HG03342 (cell line): ENCODE data around the gene TRIM9.
A peak's percentile ranks its signal among the peaks of the same experiment; 100 is the strongest.
"Not testable (repeated sequence)": the region's sequence is repeated elsewhere in the genome, so short reads cannot be mapped to it uniquely, and the experiment has no call there.

Experiments
- ATAC-seq: cut with Tn5 transposase; IDR thresholded peaks from one replicate; pipeline ENCODE4 v1.9.1; 2021; ENCODE audit warnings: mild to moderate bottlenecking, moderate library complexity; ENCODE audit not compliant: unreplicated experiment

Gene TRIM9

GRCh38 chr14:51006324-51006723 is 88.6 kb downstream of the TRIM9 start:
- ATAC-seq = no peak

DNA sequence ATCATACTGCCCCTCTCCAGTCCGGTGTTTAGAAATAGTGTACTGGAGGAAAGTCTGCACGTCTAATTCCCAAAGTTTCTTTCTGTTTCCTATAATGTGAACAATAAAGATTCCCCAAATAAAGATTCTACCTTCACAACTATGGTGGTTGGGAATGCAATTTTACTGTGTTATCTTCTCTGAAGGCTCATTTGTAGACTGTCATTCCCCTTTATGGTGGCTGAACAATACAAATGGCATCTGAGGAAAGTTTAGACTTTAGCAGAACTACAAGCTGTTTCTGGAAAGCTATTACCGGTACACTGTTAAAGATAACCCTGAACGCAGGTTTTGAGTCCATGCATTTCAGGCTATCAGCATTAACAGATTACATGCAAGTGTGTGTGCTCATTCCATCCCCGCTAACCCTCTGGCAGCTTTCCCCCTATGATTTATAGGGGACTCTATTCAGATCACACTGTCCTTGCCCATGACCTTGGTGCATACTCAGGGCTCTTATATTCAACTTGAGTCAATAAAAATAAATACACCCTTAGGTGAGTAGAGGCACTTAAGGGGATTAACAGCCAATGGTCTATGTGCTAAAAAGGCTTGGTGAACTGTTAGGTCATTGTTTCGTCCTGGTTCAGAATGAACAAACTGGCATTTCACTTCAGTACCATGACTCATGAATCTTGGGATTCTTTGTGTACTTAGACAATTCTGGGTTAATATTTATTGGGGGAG is 89.9 kb downstream of the TRIM9 start:
- no peak for ATAC-seq

GRCh38 chr14:51004352-51004800 is 90.5 kb downstream of the TRIM9 start:
- no peak for ATAC-seq

DNA sequence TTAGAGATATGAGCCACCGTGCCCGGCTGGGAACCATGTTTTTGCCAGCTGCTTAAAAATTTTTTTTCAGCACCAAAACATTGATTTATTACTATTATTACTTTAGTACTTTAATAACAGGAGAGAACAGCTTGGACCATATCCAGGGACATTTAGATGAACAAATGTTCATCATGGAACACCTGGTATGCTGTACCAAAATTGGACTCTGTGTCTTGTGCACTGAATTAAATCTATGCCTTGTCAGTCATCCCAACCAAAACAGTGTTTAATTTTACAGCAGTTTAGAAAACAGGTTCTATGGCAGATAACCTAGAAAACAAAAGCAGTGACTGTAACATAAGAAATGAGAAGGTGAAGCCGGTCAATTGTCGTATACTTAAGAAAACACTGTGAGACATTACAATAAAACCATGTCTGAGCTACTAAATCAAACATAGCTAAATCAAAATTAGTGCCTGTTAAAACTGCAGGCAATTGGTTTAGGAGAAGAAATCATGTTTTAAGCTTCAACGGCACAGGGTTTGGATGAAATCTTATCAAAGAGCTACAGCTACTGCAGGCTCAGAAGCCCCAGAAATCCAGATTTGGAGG is 92.4 kb downstream of the TRIM9 start:
- no peak for ATAC-seq

DNA sequence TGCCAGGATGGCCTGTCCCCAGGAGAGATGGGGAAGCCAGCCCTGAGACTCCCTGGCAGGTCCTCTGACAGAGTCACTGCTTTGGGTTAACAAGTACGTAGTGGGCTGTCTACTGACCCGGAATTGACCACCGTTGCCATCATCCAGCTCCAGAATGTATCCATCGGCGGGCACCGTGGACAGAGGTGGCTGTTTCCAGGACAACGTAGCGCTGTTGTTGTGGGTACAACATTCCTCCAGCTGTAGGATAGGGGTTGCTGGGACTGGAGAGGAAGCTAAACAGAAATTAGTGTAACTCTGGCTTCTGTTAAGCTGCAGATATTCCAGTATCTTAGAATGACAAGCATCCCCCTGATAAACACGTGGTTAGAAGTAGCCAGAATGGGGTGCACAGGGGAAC is 94.3 kb downstream of the TRIM9 start:
- ATAC-seq = no peak

GRCh38 chr14:50999726-51000125 is 95.2 kb downstream of the TRIM9 start:
- ATAC-seq = no peak

- ATAC-seq = no peak
These were observed 96.3 kb downstream of the TRIM9 start for GRCh38 chr14:50998612-50999011.

DNA sequence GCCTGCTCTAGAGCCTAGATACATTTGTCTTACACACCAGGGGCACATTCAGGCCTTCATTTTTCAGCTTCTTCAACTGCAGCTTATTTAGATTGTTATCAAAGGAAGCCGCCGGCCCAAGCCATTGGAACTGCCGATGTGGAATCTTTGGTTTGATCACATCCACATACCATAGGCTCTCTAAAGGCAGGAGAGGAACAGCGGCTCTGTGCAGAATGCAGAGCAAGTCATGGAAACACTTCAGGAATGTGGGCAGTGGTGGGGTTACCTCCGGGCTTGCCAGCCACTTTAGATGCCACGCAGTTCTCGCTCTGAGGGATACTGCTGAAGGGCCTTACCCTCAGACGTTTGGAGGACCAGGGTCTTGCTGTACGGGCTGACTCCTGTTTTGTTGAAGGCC is 97.2 kb downstream of the TRIM9 start:
- no peak for ATAC-seq

DNA sequence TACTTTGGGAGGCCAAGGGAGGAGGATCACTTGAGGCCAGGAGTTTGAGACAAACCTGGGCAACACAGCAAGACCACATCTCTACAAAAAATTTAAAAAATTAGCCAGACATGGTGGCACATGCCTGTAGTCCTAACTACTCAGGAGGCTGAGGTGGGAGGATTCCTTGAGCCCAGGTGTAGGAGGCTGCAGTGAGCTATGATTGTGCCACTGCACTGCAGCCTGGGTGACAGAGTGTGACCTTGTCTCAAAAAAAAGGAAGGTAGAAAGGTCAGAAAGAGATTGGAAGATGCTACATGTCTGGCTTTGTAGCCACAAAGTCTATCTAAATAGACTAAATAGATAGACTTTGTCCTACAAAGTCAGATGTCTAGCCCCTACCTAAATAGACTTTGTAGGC is 100.7 kb downstream of the TRIM9 start:
- ATAC-seq = not testable (repeated sequence)

DNA sequence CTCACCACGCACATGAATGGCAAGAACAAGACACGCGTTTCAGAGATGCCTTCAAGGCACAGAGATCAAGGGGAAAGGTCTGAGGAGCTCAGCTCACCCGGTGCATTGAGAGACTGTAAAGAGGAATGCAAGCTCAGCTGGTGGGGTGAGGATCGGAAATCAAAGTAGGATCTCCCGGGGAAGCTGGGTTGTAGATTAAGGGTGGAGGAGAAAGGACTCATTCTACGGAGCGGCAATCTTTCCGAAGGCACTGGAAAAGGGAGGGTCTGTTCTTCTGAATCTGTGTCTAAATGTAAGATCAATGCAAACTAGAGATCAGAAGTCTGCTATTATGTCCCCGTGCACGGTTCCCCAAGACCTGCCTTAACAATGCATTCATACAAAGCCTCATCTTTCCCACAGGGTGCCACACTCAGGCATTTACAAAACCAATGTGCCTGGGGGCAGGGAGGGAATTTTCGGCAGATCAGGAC is 109.0 kb downstream of the TRIM9 start:
- no peak for ATAC-seq

GRCh38 chr14:50985124-50985858 is 109.6 kb downstream of the TRIM9 start:
- no peak for ATAC-seq

DNA sequence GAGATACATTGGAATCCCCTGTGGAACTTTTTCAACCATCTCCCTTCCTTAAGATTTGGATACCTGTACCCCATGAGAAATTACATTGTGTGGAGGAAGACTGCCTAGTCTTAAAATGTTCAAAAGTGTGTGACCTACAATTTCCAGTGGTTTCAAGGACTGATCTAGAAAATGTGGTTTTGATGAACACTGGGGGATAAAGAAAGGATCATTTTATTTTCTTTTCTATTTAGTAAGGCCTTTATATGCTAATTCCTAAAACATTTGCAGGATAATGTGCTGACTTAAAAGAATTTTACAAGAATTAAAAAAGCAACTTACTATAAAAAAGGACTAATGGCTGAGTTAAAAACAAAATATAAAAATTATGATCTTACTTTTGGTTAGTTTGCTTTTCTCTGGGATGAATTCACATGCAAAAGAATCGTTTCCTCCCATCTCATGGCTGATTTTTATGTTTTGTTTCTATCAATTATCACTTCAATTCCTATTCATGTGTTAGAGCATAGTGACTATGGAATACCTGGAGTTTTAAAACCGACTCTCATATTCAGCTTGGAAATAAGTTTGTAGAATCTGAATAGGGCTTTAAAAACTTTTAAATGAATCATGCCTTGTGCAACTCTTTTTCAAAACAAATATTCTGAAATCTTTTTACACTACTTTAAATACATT is 110.7 kb downstream of the TRIM9 start:
- no peak for ATAC-seq

DNA sequence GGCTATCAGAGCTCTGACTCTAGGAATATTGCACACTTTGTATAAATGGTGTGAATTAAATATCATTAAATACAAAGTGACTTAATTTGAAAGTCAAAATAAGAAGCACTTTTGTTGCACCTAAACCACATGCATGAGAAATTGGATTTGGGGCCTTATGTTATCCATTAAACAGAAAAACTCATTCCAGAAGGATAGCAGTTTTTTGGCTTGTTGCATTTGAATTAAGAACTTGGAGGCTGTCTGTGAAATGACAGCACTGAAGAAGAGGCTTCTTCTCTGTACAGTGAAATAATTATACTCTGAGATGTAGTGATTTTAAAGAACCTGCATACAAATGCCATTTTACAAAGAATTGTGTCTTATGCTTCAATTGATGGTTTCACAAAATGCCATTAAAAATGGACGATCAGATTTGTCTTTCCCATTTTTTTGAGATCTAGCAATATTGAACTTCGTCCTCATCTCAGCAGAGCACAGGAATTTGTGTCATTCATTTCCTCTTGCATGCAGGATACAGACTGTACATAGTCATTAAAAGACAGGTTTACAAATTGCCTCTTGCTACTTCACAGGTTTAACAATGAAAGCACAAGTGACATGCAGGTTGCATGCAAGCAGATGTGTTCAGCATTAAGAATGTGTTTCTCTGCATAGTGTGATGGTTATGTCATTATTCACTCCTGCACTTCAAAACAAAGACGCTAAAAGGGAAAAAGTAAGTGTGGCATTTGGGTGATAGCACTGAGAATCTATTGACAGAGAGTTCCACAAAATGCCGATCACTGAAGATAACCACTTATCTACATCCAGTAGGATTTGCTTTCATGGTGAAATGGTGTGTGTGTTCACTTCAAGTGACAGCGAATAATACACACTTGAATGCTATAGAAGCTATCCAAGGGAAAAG is 114.7 kb downstream of the TRIM9 start:
- no peak for ATAC-seq

GRCh38 chr14:50978888-50979287 is 116.0 kb downstream of the TRIM9 start:
- ATAC-seq = peak; percentile 96

- peak; percentile 4 for ATAC-seq
These were observed 116.4 kb downstream of the TRIM9 start for GRCh38 chr14:50978529-50978871.

GRCh38 chr14:50977863-50978528 is 116.9 kb downstream of the TRIM9 start:
- ATAC-seq = peak; percentile 44

GRCh38 chr14:50974118-50974517 is 120.8 kb downstream of the TRIM9 start:
- no peak for ATAC-seq

- no peak for ATAC-seq
These were observed 122.2 kb downstream of the TRIM9 start for GRCh38 chr14:50972734-50973133.

- no peak for ATAC-seq
These were observed 123.8 kb downstream of the TRIM9 start for GRCh38 chr14:50970886-50971781.
